Upper lobe of right lung (tissue), 1 donor: Measurements from ENCODE around the gene NR0B2. TPM values are rescaled to one million over a fixed set of nuclear protein-coding genes. Genes with fewer than 3 reads are reported as not detected.
A peak's percentile ranks its signal among the peaks of the same experiment; 100 is the strongest.

ENCODE experiments used
- ATAC-seq: fragments of 200-7000 bp; cut with Tn5 transposase; one replicate; pipeline ENCODE4 v1.9.1; 2020; ENCODE audit warnings: mild to moderate bottlenecking, moderate library complexity
- DNase-seq: peaks from one replicate; pipeline ENCODE4 v3.0.0-alpha.2; 2020
- H3K27ac ChIP-seq: fragments of 200-600 bp; one replicate; pipeline ENCODE4 v1.8.0; 2022
- H3K27me3 ChIP-seq: fragments of 200-600 bp; one replicate; pipeline ENCODE4 v1.8.0; 2022; ENCODE audit warnings: mild to moderate bottlenecking
- H3K36me3 ChIP-seq: fragments of 200-600 bp; one replicate; pipeline ENCODE4 v1.8.0; 2022
- H3K4me1 ChIP-seq: fragments of 200-600 bp; one replicate; pipeline ENCODE4 v1.8.0; 2022
- H3K4me3 ChIP-seq: fragments of 200-600 bp; one replicate; pipeline ENCODE4 v1.8.0; 2022; ENCODE audit warnings: mild to moderate bottlenecking
- H3K9me3 ChIP-seq: fragments of 200-600 bp; one replicate; pipeline ENCODE4 v1.8.0; 2022
- CTCF ChIP-seq: fragments of 200-600 bp; IDR thresholded peaks from one replicate; pipeline ENCODE4 v1.8.0; 2022; ENCODE audit warnings: antibody characterized with exemption
- intact Hi-C: fragments of 100-400 bp; cut with DNase I; formaldehyde crosslinking; loops from one replicate; pipeline ENCODE4 v1.11.0; 2022
- total RNA-seq: library from RNA; stranded (reverse); fragmentation: NEBNext Ultra II Directional; extraction: Animal tissue kit (Norgen Biotek cat#: 25700); gene quantifications from one replicate; pipeline ENCODE4 v1.2.1, GENCODE V29; 2021
- donor health status: DM: no; HTN: yes; CAD: no; lungs with severe emphysema.

The NR0B2 gene
- total RNA-seq, 1 donor from 2014 or later: 2.5 TPM

- ATAC-seq (no peak), DNase-seq (peak; percentile 70)
- H3K4me3 ChIP-seq: no peak overlapping the region
- peaks cover 4% of the 10 kb centered on the region for H3K4me1 ChIP-seq
- peak overlapping the region; percentile 61 for H3K27ac ChIP-seq
- TF ChIP-seq CTCF: no peak
- intact Hi-C loops: no loop called here
- H3K27me3 ChIP-seq: no peaks in the 10 kb centered on the region
- no peaks in the 10 kb centered on the region for H3K9me3 ChIP-seq
- no peaks in the 10 kb centered on the region for H3K36me3 ChIP-seq
Measured at GRCh38 chr1:26915204-26915842, 1.5 kb upstream of the NR0B2 start.

- ATAC-seq (no peak), DNase-seq (no peak)
- Histone ChIP-seq H3K4me1 (peaks cover 4% of the 10 kb centered on the region), H3K27me3 (no peaks in the 10 kb centered on the region), H3K9me3 (no peaks in the 10 kb centered on the region), H3K4me3 (peak overlapping the region; percentile 40), H3K27ac (peak overlapping the region; percentile 89), H3K36me3 (no peaks in the 10 kb centered on the region)
- TF ChIP-seq CTCF: no peak
- intact Hi-C loops: no loop called here
Measured at GRCh38 chr1:26913389-26913753, 404 bp downstream of the NR0B2 start.

GRCh38 chr1:26912147-26912490 lies 1.7 kb downstream of the NR0B2 start:
- Histone ChIP-seq H3K36me3 (no peaks in the 10 kb centered on the region), H3K9me3 (no peaks in the 10 kb centered on the region), H3K27ac (no peak overlapping the region)

GRCh38 chr1:26911399-26912146 lies 2.2 kb downstream of the NR0B2 start:
- H3K36me3 ChIP-seq: no peaks in the 10 kb centered on the region
- H3K4me3 ChIP-seq: peak overlapping the region; percentile 40
- H3K9me3 ChIP-seq: no peaks in the 10 kb centered on the region
- intact Hi-C loops: no loop called here
- DNase-seq (no peak), ATAC-seq (no peak)
- no peak overlapping the region for H3K27ac ChIP-seq
- peaks cover 4% of the 10 kb centered on the region for H3K4me1 ChIP-seq
- no peak for TF ChIP-seq CTCF
- no peaks in the 10 kb centered on the region for H3K27me3 ChIP-seq

More at GRCh38 chr1:26912147-26912490, 1.7 kb downstream of the NR0B2 start:
- TF ChIP-seq CTCF: no peak
- Histone ChIP-seq H3K27me3 (no peaks in the 10 kb centered on the region), H3K4me1 (peaks cover 4% of the 10 kb centered on the region), H3K4me3 (peak overlapping the region; percentile 40)
- intact Hi-C loops: no loop called here
- no peak for DNase-seq
- ATAC-seq: no peak

GRCh38 chr1:26910343-26911160 lies 3.2 kb downstream of the NR0B2 start:
- Histone ChIP-seq H3K36me3 (no peaks in the 10 kb centered on the region), H3K4me1 (peaks cover 4% of the 10 kb centered on the region), H3K27me3 (no peaks in the 10 kb centered on the region), H3K9me3 (no peaks in the 10 kb centered on the region), H3K27ac (no peak overlapping the region), H3K4me3 (no peak overlapping the region)
- intact Hi-C loops: no loop called here
- TF ChIP-seq CTCF: no peak
- ATAC-seq (peak; percentile 1), DNase-seq (no peak)
